T-cell (primary cell): ENCODE data around the gene USE1. TPM values are rescaled to one million over a fixed set of nuclear protein-coding genes. Genes with fewer than 3 reads are reported as not detected.

ENCODE experiments used
- ATAC-seq, 4 experiments: fragments of 200-7000 bp in 3 of 4; fragments of 150-1000 bp in 1 of 4; cut with Tn5 transposase; replicated peaks in 1 of 4; 1 replicate in 3 of 4; 2 replicates in 1 of 4; pipeline ENCODE4 v1.10.0; 2021; ENCODE audit warnings: moderate library complexity in 3 of 4, mild to moderate bottlenecking in 2 of 4, moderate number of reproducible peaks in 1 of 4
- CTCF ChIA-PET, 2 donors: fragments of 300-600 bp; sonication (Branson Sonifier 250); formaldehyde crosslinking; loops; one replicate each; lab custom pipeline; 2022; ENCODE audit warnings: antibody characterized with exemption in 2 of 2; lab: Charles Lee
- POLR2A ChIA-PET, 2 donors: fragments of 300-600 bp; sonication (Branson Sonifier 250); formaldehyde crosslinking; loops; one replicate each; lab custom pipeline; 2022; ENCODE audit warnings: antibody characterized with exemption in 2 of 2; lab: Charles Lee
- DNase-seq, 35 experiments: peaks; one replicate each; pipeline versions ENCODE4 v3.0.0 to v3.0.0-alpha.2; 2013 to 2023
- H3K27ac ChIP-seq: one replicate; pipeline ENCODE4 v1.5.1; 2013; ENCODE audit warnings: low read length
- H3K27me3 ChIP-seq, 2 experiments: replicated peaks in 1 of 2; 1 replicate in 1 of 2; 2 replicates in 1 of 2; pipeline versions ENCODE4 v1.6.1 to v1.7.0; 2013; ENCODE audit warnings: low read length in 1 of 2, mixed read lengths in 1 of 2; ENCODE audit not compliant: control insufficient read depth in 2 of 2, insufficient read depth in 2 of 2; ENCODE audit errors: extremely low read depth in 1 of 2
- H3K36me3 ChIP-seq, 2 donors: 1 replicate in 1 of 2; 2 replicates in 1 of 2; pipeline versions ENCODE4 v1.6.1 to v1.7.0; 2013; ENCODE audit warnings: low read length in 1 of 2; ENCODE audit not compliant: control insufficient read depth in 2 of 2, insufficient read depth in 1 of 2; ENCODE audit errors: extremely low read depth in 1 of 2
- H3K4me1 ChIP-seq, 2 experiments: 1 replicate in 1 of 2; 2 replicates in 1 of 2; pipeline versions ENCODE4 v1.6.1 to v1.7.0; 2013; ENCODE audit warnings: low read length in 2 of 2, mixed read lengths in 1 of 2; ENCODE audit not compliant: insufficient read depth in 2 of 2, control insufficient read depth in 1 of 2; ENCODE audit errors: extremely low read depth in 1 of 2
- H3K4me3 ChIP-seq, 2 donors: 1 replicate in 1 of 2; 2 replicates in 1 of 2; pipeline versions ENCODE4 v1.5.1 to v1.7.0; 2013; ENCODE audit warnings: mild to moderate bottlenecking in 2 of 2, low read length in 1 of 2, moderate library complexity in 1 of 2; ENCODE audit not compliant: control insufficient read depth in 1 of 2; ENCODE audit errors: extremely low read depth in 1 of 2
- H3K9me3 ChIP-seq: 2 replicates; pipeline ENCODE4 v1.7.0; 2013
- H3K27ac Mint-ChIP-seq, 2 donors: one replicate each; pipeline ENCODE4 v1.8.0; 2020 to 2021; ENCODE audit warnings: mild to moderate bottlenecking in 2 of 2, mixed read lengths in 2 of 2
- H3K27me3 Mint-ChIP-seq, 2 donors: one replicate each; pipeline ENCODE4 v1.8.0; 2021 to 2022; ENCODE audit warnings: mixed read lengths in 2 of 2
- H3K36me3 Mint-ChIP-seq: one replicate; pipeline ENCODE4 v1.8.0; 2021; ENCODE audit warnings: mixed read lengths
- H3K4me1 Mint-ChIP-seq, 3 donors: one replicate each; pipeline ENCODE4 v1.8.0; 2020 to 2022; ENCODE audit warnings: mixed read lengths in 3 of 3, mild to moderate bottlenecking in 1 of 3
- H3K4me3 Mint-ChIP-seq, 3 donors: one replicate each; pipeline ENCODE4 v1.8.0; 2020 to 2022; ENCODE audit warnings: mild to moderate bottlenecking in 3 of 3, mixed read lengths in 3 of 3, moderate library complexity in 3 of 3
- H3K9me3 Mint-ChIP-seq, 3 donors: one replicate each; pipeline ENCODE4 v1.8.0; 2020 to 2022; ENCODE audit warnings: mixed read lengths in 3 of 3
- WGBS: methylation state at CpG from one replicate; pipeline ENCODE4 v1.1.5; 2013; ENCODE audit warnings: missing lambda C conversion rate; ENCODE audit not compliant: insufficient coverage; 5-methylcytosine and 5-hydroxymethylcytosine counted together
- total RNA-seq, 35 experiments: library from RNA in 6 of 35; stranded (reverse) in 6 of 35; fragments of 120-200 nt in 1 of 35; gene quantifications; one replicate each; pipeline versions ENCODE4 v1.2.1 to v1.2.4 and lab custom pipeline; 2013 to 2026

The USE1 gene
- total RNA-seq, 5 donors from 2014 or later (not counting 1 experiment from before 2014, with no cell fraction given): 23.8 to 45.2 (median 38.6) TPM

GRCh38 chr19:17200408-17201079, 14.6 kb upstream of the USE1 start:
- Mint-ChIP-seq H3K36me3 (peaks cover 59% of the 10 kb centered on the region), H3K4me1 (peaks cover 0 to 7% (median 0%) of the 10 kb centered on the region in 3 donors)
- CTCF ChIA-PET: no interaction called here

GRCh38 chr19:17202249-17202648, 12.9 kb upstream of the USE1 start:
- H3K27me3 ChIP-seq: no peaks in the 10 kb centered on the region
- no peak overlapping the region for H3K4me3 Mint-ChIP-seq
- ChIA-PET POLR2A (no interaction called here), CTCF (no interaction called here)
- no peaks in the 10 kb centered on the region for H3K4me1 Mint-ChIP-seq
- no peaks in the 10 kb centered on the region for H3K4me1 ChIP-seq
- 84% methylated on average over 8 of the region's 9 CpGs for WGBS
- peaks cover 54% of the 10 kb centered on the region for H3K36me3 Mint-ChIP-seq
- DNase-seq (peak in 2 of 35 experiments; percentile 10 to 33), ATAC-seq (peak in 1 of 4 experiments; percentile 20)
- peak overlapping the region in 1 of 2 donors; percentile 55 for H3K27ac Mint-ChIP-seq
- H3K9me3 Mint-ChIP-seq: no peaks in the 10 kb centered on the region
- H3K27me3 Mint-ChIP-seq: no peaks in the 10 kb centered on the region
- H3K36me3 ChIP-seq: peaks cover 46 to 72% of the 10 kb centered on the region in 2 donors
- H3K27ac ChIP-seq: no peak overlapping the region
- no peak overlapping the region for H3K4me3 ChIP-seq
- H3K9me3 ChIP-seq: no peaks in the 10 kb centered on the region

More at GRCh38 chr19:17200408-17201079, 14.6 kb upstream of the USE1 start:
- Histone ChIP-seq H3K27me3 (no peaks in the 10 kb centered on the region), H3K36me3 (peaks cover 47 to 69% of the 10 kb centered on the region in 2 donors), H3K27ac (no peak overlapping the region), H3K9me3 (no peaks in the 10 kb centered on the region), H3K4me1 (no peaks in the 10 kb centered on the region), H3K4me3 (no peak overlapping the region)
- no peak overlapping the region for H3K4me3 Mint-ChIP-seq
- H3K27me3 Mint-ChIP-seq: no peaks in the 10 kb centered on the region
- 92% methylated on average over 10 of the region's 16 CpGs for WGBS
- no peak for ATAC-seq
- no peak overlapping the region for H3K27ac Mint-ChIP-seq
- POLR2A ChIA-PET: no interaction called here
- H3K9me3 Mint-ChIP-seq: no peaks in the 10 kb centered on the region
- no peak for DNase-seq

- no peaks in the 10 kb centered on the region for H3K4me1 ChIP-seq
- no peak overlapping the region for H3K4me3 Mint-ChIP-seq
- H3K27ac ChIP-seq: no peak overlapping the region
- CTCF ChIA-PET: interaction anchor here in 1 of 2 donors (0.7 kb wide), 1 partner anchor 30 kb away, joined by 8 read pairs; no protein-coding TSS in a partner anchor
- no peaks in the 10 kb centered on the region for H3K27me3 ChIP-seq
- peaks cover 46 to 67% of the 10 kb centered on the region in 2 donors for H3K36me3 ChIP-seq
- no peaks in the 10 kb centered on the region for H3K27me3 Mint-ChIP-seq
- H3K4me1 Mint-ChIP-seq: no peaks in the 10 kb centered on the region
- no peak overlapping the region for H3K27ac Mint-ChIP-seq
- no peak overlapping the region for H3K4me3 ChIP-seq
- H3K36me3 Mint-ChIP-seq: peaks cover 50% of the 10 kb centered on the region
- no peak for ATAC-seq
- POLR2A ChIA-PET: no interaction called here
- no peaks in the 10 kb centered on the region for H3K9me3 Mint-ChIP-seq
- no peak for DNase-seq
- no peaks in the 10 kb centered on the region for H3K9me3 ChIP-seq
- WGBS: 95% methylated on average over 17 of the region's 17 CpGs
Measured at GRCh38 chr19:17202713-17203112, 12.4 kb upstream of the USE1 start.

GRCh38 chr19:17205237-17206140, 9.7 kb upstream of the USE1 start:
- Mint-ChIP-seq H3K4me3 (no peak overlapping the region), H3K9me3 (no peaks in the 10 kb centered on the region), H3K27me3 (no peaks in the 10 kb centered on the region), H3K4me1 (peaks cover 0 to 6% (median 0%) of the 10 kb centered on the region in 3 donors), H3K36me3 (peaks cover 46% of the 10 kb centered on the region), H3K27ac (no peak overlapping the region)
- peak; percentile 29 to 71 (median 55) for DNase-seq
- 93% methylated on average over 22 of the region's 27 CpGs for WGBS
- Histone ChIP-seq H3K4me1 (peaks cover 0 to 5% of the 10 kb centered on the region in 2 experiments), H3K4me3 (no peak overlapping the region), H3K9me3 (no peaks in the 10 kb centered on the region), H3K27me3 (no peaks in the 10 kb centered on the region), H3K27ac (no peak overlapping the region), H3K36me3 (peaks cover 36 to 73% of the 10 kb centered on the region in 2 donors)
- ChIA-PET POLR2A (no interaction called here), CTCF (no interaction called here)
- peak; percentile 62 to 82 (median 75) for ATAC-seq

- H3K36me3 Mint-ChIP-seq: peaks cover 35% of the 10 kb centered on the region
- H3K27me3 ChIP-seq: no peaks in the 10 kb centered on the region
- H3K9me3 ChIP-seq: no peaks in the 10 kb centered on the region
- H3K27ac Mint-ChIP-seq: no peak overlapping the region
- no peak for ATAC-seq
- no peak for DNase-seq
- no peaks in the 10 kb centered on the region for H3K27me3 Mint-ChIP-seq
- no peak overlapping the region for H3K4me3 Mint-ChIP-seq
- H3K9me3 Mint-ChIP-seq: no peaks in the 10 kb centered on the region
- no peak overlapping the region for H3K4me3 ChIP-seq
- ChIA-PET CTCF (no interaction called here), POLR2A (no interaction called here)
- H3K4me1 Mint-ChIP-seq: peaks cover 0 to 6% (median 0%) of the 10 kb centered on the region in 3 donors
- H3K4me1 ChIP-seq: peaks cover 0 to 5% of the 10 kb centered on the region in 2 experiments
- no peak overlapping the region for H3K27ac ChIP-seq
- 97% methylated on average over 17 of the region's 25 CpGs for WGBS
- H3K36me3 ChIP-seq: peaks cover 25 to 68% of the 10 kb centered on the region in 2 donors
Measured at GRCh38 chr19:17206736-17207581, 8.2 kb upstream of the USE1 start.
